Tibial nerve (tissue), 4 donors: ENCODE data around the gene TAS2R42.
A peak's percentile ranks its signal among the peaks of the same experiment; 100 is the strongest.

Source experiments
- CTCF ChIP-seq, 5 experiments: fragments of 200-600 bp in 3 of 5; fragments of 450-650 bp in 2 of 5; sonication (generic) in 3 of 5; IDR thresholded peaks; one replicate each; pipeline ENCODE4 v1.5.1; 2016 to 2019; ENCODE audit warnings: antibody characterized with exemption in 5 of 5, mild to moderate bottlenecking in 3 of 5, moderate library complexity in 2 of 5
- EP300 ChIP-seq, 2 donors: sonication (generic); formaldehyde crosslinking; IDR thresholded peaks; one replicate each; pipeline ENCODE4 v1.6.1; 2017; ENCODE audit warnings: antibody characterized with exemption in 2 of 2, mild to moderate bottlenecking in 1 of 2

- peak in 1 of 5 experiments; percentile 13 for TF ChIP-seq CTCF (IDR thresholded peaks at IDR 0.05)
- no peak for TF ChIP-seq EP300 (IDR thresholded peaks at IDR 0.05)
Observed at GRCh38 chr12:11228296-11228879, 41.7 kb upstream of the TAS2R42 start.
